Caco-2 (cell line): ENCODE results near the gene TJP3. TPM values are rescaled to one million over a fixed set of nuclear protein-coding genes. Genes with fewer than 3 reads are reported as not detected.
A peak's percentile ranks its signal among the peaks of the same experiment; 100 is the strongest.

Source experiments
- BruUV-seq: library from RNA; stranded (reverse); fragments of 400-500 nt; replicated peaks from 2 replicates; lab custom pipeline; 2021; lab: Mats Ljungman, UMichigan
- CTCF ChIA-PET: fragments of 300-600 bp; sonication (Branson Sonifier 250); formaldehyde crosslinking; loops from one replicate; lab custom pipeline; 2022; ENCODE audit warnings: antibody characterized with exemption; lab: Charles Lee
- POLR2A ChIA-PET: fragments of 300-600 bp; sonication (Branson Sonifier 250); formaldehyde crosslinking; loops from one replicate; lab custom pipeline; 2022; ENCODE audit warnings: antibody characterized with exemption; lab: Charles Lee
- DNase-seq, 2 experiments: peaks; one replicate each; pipeline versions ENCODE4 v3.0.0 to v3.0.0-alpha.2; 2020 to 2022
- H3K27me3 ChIP-seq: replicated peaks from 2 replicates; pipeline ENCODE4 v1.6.0; 2011; ENCODE audit warnings: low read length; ENCODE audit not compliant: control insufficient read depth, insufficient read depth
- H3K36me3 ChIP-seq: 2 replicates; pipeline ENCODE4 v1.5.1; 2011; ENCODE audit warnings: low read length; ENCODE audit not compliant: control insufficient read depth, insufficient read depth
- H3K4me1 ChIP-seq: fragments of 250-450 bp; sonication (Bioruptor Pico); 2 replicates; pipeline ENCODE4 v1.5.1; 2020; ENCODE audit warnings: mild to moderate bottlenecking
- H3K4me3 ChIP-seq: 2 replicates; pipeline ENCODE4 v1.5.1; 2011; ENCODE audit warnings: low read depth, mild to moderate bottlenecking, control low read depth, low read length
- H3K9me3 ChIP-seq: fragments of 250-450 bp; sonication (Bioruptor Pico); 2 replicates; pipeline ENCODE4 v1.5.1; 2020; ENCODE audit warnings: mild to moderate bottlenecking, moderate library complexity
- H3K27ac Mint-ChIP-seq: one replicate; pipeline ENCODE4 v1.8.0; 2022; ENCODE audit warnings: mixed read lengths; ENCODE audit not compliant: unreplicated experiment
- H3K27me3 Mint-ChIP-seq: one replicate; pipeline ENCODE4 v1.8.0; 2022; ENCODE audit warnings: mixed read lengths; ENCODE audit not compliant: insufficient read depth, unreplicated experiment
- H3K36me3 Mint-ChIP-seq: one replicate; pipeline ENCODE4 v1.8.0; 2022; ENCODE audit warnings: mild to moderate bottlenecking, mixed read lengths; ENCODE audit not compliant: insufficient read depth, unreplicated experiment
- H3K4me1 Mint-ChIP-seq: one replicate; pipeline ENCODE4 v1.8.0; 2022; ENCODE audit warnings: low read depth, mixed read lengths; ENCODE audit not compliant: unreplicated experiment
- H3K4me3 Mint-ChIP-seq: one replicate; pipeline ENCODE4 v1.8.0; 2022; ENCODE audit warnings: mild to moderate bottlenecking, moderate library complexity, mixed read lengths; ENCODE audit not compliant: unreplicated experiment
- H3K9me3 Mint-ChIP-seq: one replicate; pipeline ENCODE4 v1.8.0; 2022; ENCODE audit warnings: mixed read lengths; ENCODE audit not compliant: unreplicated experiment
- intact Hi-C: fragments of 100-400 bp; cut with micrococcal nuclease; formaldehyde crosslinking; loops from one replicate; pipeline ENCODE4 v1.10.0; 2022; ENCODE audit not compliant: unreplicated experiment
- total RNA-seq: library from RNA; stranded (reverse); gene quantifications from 2 replicates; pipeline ENCODE4 v1.2.3, GENCODE V29; 2022
- TF ChIP-seq, protein P1 (sequence below), 2 experiments: fragments of 200-600 bp in 1 of 2; IDR thresholded peaks; 1 replicate in 1 of 2; 2 replicates in 1 of 2; pipeline versions ENCODE4 v1.5.1 to v1.8.0; 2011 to 2022; ENCODE audit warnings: antibody characterized with exemption in 1 of 2, control low read depth in 1 of 2, inconsistent platforms in 1 of 2, low read depth in 1 of 2, low read length in 1 of 2, mild to moderate bottlenecking in 1 of 2, moderate library complexity in 1 of 2; ENCODE audit not compliant: insufficient read depth in 1 of 2, severe bottlenecking in 1 of 2, unreplicated experiment in 1 of 2

TJP3 gene
- total RNA-seq, 1 experiment from 2014 or later: 83.6 TPM

GRCh38 chr19:3721131-3721886 lies 13.1 kb downstream of the TJP3 start:
- ChIA-PET POLR2A (interaction anchor here (1.1 to 3.2 kb wide), 3 partner anchors 11 to 264 kb away, joined by 3 to 23 read pairs (median 13); partner anchors contain the start of genes EEF2 and MRPL54), CTCF (interaction anchor here (1.0 to 1.2 kb wide), 3 partner anchors 13 to 41 kb away, joined by 3 to 6 read pairs (median 4); partner anchors contain the start of genes MRPL54 and TJP3)
- no peaks in the 10 kb centered on the region for H3K4me1 Mint-ChIP-seq
- H3K4me3 Mint-ChIP-seq: peak overlapping the region; percentile 87
- peak; percentile 97 to 98 for DNase-seq
- Histone ChIP-seq H3K9me3 (no peaks in the 10 kb centered on the region), H3K36me3 (no peaks in the 10 kb centered on the region), H3K27me3 (no peaks in the 10 kb centered on the region), H3K4me1 (peaks cover 36% of the 10 kb centered on the region), H3K4me3 (peak overlapping the region; percentile 57)
- peaks cover 14% of the 10 kb centered on the region for H3K36me3 Mint-ChIP-seq
- intact Hi-C loops: loop anchor here (2.0 to 5.0 kb wide), 2 partner anchors 41 to 54 kb away; partner anchors contain the start of gene MRPL54
- H3K27me3 Mint-ChIP-seq: no peaks in the 10 kb centered on the region
- no peaks in the 10 kb centered on the region for H3K9me3 Mint-ChIP-seq
- BruUV-seq: no TSS peak
- H3K27ac Mint-ChIP-seq: peak overlapping the region; percentile 93
- TF ChIP-seq, protein P1, sequence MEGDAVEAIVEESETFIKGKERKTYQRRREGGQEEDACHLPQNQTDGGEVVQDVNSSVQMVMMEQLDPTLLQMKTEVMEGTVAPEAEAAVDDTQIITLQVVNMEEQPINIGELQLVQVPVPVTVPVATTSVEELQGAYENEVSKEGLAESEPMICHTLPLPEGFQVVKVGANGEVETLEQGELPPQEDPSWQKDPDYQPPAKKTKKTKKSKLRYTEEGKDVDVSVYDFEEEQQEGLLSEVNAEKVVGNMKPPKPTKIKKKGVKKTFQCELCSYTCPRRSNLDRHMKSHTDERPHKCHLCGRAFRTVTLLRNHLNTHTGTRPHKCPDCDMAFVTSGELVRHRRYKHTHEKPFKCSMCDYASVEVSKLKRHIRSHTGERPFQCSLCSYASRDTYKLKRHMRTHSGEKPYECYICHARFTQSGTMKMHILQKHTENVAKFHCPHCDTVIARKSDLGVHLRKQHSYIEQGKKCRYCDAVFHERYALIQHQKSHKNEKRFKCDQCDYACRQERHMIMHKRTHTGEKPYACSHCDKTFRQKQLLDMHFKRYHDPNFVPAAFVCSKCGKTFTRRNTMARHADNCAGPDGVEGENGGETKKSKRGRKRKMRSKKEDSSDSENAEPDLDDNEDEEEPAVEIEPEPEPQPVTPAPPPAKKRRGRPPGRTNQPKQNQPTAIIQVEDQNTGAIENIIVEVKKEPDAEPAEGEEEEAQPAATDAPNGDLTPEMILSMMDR (IDR thresholded peaks at IDR 0.05; ENCODE audit: insufficient read depth in 1 of 2, low read depth in 1 of 2, low read length in 1 of 2, severe bottlenecking in 1 of 2, unreplicated experiment in 1 of 2): no peak

DNA sequence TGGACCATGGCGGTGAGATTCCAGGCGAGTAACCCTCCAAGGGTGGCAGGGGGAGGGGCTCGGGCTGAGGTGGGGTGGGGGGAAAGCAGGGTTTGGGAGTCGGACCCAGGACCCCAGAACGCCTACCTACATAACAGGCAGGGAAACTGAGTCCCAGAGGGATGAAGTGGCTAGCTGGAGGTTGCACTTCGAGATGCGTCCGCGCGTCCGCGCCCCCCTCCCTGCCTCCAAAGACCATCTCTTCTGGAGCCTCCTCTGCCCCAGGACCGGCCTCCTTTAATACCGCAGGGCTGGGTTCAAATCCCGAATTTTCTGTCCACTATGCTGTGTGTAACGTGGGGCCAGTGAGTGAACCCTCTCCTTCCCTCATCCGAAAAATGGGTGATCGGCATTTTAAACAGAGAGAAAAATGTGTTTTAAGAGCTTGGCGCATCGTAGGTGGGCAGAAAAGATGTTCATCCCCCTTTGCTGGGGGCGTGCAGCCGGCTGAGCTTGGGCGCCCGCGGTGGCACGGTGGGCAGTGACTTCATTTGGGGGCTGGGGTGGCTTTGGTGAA lies 13.8 kb downstream of the TJP3 start:
- intact Hi-C loops: loop anchor here (2.0 to 5.0 kb wide), 2 partner anchors 41 to 55 kb away; partner anchors contain the start of gene MRPL54
- TF ChIP-seq, protein P1 (IDR thresholded peaks at IDR 0.05; ENCODE audit: insufficient read depth in 1 of 2, low read depth in 1 of 2, low read length in 1 of 2, severe bottlenecking in 1 of 2, unreplicated experiment in 1 of 2): no peak
- no TSS peak for BruUV-seq
- Histone ChIP-seq H3K27me3 (no peaks in the 10 kb centered on the region), H3K4me3 (peak overlapping the region; percentile 57), H3K9me3 (no peaks in the 10 kb centered on the region), H3K36me3 (no peaks in the 10 kb centered on the region), H3K4me1 (peaks cover 36% of the 10 kb centered on the region)
- no peaks in the 10 kb centered on the region for H3K27me3 Mint-ChIP-seq
- POLR2A ChIA-PET: interaction anchor here (1.1 to 3.2 kb wide), 3 partner anchors 12 to 264 kb away, joined by 3 to 23 read pairs (median 13); partner anchors contain the start of genes EEF2 and MRPL54
- no peak for DNase-seq
- no peaks in the 10 kb centered on the region for H3K4me1 Mint-ChIP-seq
- CTCF ChIA-PET: interaction anchor here (0.9 to 1.2 kb wide), 4 partner anchors 13 to 41 kb away, joined by 3 to 6 read pairs (median 4); partner anchors contain the start of genes MRPL54 and TJP3
- no peaks in the 10 kb centered on the region for H3K9me3 Mint-ChIP-seq
- peak overlapping the region; percentile 93 for H3K27ac Mint-ChIP-seq
- H3K4me3 Mint-ChIP-seq: peak overlapping the region; percentile 87
- H3K36me3 Mint-ChIP-seq: peaks cover 14% of the 10 kb centered on the region
